Measurements from ENCODE around the gene MACF1.
"Not testable (repeated sequence)": the region's sequence is repeated elsewhere in the genome, so short reads cannot be mapped to it uniquely, and the experiment has no call there.

MACF1 gene

DNA sequence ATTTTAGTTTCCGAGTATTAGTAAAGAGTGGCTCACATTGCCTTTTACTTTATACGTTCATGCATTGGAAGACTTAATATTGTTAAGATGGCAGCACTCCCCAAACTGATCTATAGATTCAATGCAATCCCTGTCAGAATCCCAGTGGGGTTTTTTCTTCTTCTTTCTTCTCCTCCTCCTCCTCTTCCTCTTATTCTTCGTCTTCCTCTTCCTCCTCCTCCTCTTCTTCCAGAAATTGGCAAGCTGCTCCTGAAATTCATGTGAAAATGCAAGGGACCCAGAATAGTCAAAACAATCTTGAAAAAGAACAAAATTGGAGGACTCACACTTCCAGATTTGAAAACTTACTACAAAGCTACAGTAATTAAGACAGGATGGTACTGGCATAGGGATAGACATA is 23.2 kb upstream of the MACF1 start:
- no peak for DNase-seq (ENCODE audit: low read depth in 2 of 2)

GRCh38 chr1:39182804-39183203 is 21.7 kb upstream of the MACF1 start:
- no peak for DNase-seq (ENCODE audit: low read depth in 2 of 2)

DNA sequence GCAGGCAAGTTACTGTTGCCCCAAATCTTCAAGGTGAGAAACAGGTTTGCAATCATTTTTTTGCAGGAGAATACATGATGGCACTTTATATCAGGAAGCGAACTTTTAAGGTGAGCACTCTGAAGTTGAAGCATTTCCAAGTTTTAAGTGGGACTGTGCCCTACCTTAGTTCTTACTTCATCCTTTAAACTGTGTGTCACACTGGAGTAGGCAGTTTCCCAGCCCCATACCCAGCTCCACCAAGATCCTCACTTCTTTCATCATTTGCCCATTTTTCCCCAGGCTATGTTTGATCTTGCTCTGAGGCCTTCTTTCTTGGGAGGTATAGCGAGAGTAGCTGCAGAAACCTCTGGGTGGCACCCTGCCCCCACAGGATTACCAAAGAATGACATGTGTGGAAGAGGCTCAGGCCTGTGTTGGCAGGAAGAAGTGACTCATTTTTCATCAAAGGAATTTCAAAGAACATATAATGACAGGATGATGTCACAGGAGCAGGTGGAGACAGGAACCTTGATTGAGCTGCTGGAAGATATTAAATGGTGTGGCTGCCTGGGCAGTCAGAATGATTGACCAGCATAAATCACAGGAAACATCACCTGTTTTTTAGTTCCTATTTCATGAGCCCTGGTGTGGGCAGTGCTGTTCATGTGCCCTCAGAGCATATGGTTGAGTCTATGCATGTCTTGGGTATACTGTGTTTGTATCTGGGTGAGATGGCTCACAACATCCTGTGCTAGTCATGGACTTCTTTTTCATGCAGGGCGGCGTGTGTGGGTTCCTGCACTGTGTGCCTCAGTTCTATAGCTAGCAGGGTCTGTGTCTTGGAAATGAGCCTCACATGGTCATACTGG is 20.8 kb upstream of the MACF1 start:
- peak; percentile 59 to 75 for DNase-seq (ENCODE audit: low read depth in 2 of 2)

DNA sequence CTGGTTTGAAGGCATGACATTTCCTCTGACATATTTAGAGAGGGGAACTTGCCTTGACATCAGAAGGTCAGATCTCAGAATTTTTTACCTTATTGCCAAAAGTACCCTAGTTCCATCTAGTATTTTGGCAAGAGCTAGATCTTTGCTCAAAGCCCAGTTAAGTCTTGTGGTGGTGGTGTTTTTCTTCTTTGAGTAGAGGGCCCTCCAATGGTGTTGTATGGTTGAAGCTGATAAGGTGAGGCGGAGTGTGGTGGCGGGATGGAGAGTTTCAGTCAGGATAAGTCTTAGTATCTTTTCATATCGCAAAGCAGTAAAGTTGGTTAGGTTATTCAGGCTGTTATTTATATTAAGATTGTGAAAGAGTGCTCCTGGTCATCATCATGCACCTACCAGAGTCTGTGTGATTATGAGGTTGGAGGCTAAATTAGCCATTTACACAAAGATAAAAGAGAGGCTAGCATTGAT is 20.1 kb upstream of the MACF1 start:
- no peak for DNase-seq (ENCODE audit: low read depth in 2 of 2)

- no peak for DNase-seq (ENCODE audit: low read depth in 2 of 2)
Measured at GRCh38 chr1:39187275-39188046, 17.0 kb upstream of the MACF1 start.

- no peak for DNase-seq (ENCODE audit: low read depth in 2 of 2)
Measured at GRCh38 chr1:39189592-39190041, 14.9 kb upstream of the MACF1 start.

DNA sequence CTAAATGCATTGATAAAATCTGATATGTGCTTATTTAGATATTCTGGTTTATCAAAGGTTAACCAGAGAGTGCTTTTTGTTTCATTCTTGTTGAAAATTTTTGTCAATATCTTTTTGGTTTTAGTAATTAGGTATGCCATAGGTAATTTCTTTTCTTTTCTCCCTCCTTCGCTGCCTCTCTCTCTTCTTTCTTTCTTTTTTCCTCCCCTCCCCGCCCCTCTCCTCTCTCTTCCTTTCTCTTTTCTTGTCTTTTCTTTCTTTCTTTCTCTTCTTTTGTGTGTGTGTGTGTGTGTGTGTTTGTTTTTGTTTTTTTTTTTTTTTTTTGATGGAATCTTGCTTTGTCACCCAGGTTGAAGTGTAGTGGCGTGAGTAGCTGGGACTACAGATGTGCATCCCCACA is 14.4 kb upstream of the MACF1 start:
- no peak for DNase-seq (ENCODE audit: low read depth in 2 of 2)

- no peak for DNase-seq (ENCODE audit: low read depth in 2 of 2)
Measured at GRCh38 chr1:39194398-39195051, 10.0 kb upstream of the MACF1 start.

- DNase-seq (ENCODE audit: low read depth in 2 of 2) = no peak
Measured at GRCh38 chr1:39195166-39196111, 9.1 kb upstream of the MACF1 start.

DNA sequence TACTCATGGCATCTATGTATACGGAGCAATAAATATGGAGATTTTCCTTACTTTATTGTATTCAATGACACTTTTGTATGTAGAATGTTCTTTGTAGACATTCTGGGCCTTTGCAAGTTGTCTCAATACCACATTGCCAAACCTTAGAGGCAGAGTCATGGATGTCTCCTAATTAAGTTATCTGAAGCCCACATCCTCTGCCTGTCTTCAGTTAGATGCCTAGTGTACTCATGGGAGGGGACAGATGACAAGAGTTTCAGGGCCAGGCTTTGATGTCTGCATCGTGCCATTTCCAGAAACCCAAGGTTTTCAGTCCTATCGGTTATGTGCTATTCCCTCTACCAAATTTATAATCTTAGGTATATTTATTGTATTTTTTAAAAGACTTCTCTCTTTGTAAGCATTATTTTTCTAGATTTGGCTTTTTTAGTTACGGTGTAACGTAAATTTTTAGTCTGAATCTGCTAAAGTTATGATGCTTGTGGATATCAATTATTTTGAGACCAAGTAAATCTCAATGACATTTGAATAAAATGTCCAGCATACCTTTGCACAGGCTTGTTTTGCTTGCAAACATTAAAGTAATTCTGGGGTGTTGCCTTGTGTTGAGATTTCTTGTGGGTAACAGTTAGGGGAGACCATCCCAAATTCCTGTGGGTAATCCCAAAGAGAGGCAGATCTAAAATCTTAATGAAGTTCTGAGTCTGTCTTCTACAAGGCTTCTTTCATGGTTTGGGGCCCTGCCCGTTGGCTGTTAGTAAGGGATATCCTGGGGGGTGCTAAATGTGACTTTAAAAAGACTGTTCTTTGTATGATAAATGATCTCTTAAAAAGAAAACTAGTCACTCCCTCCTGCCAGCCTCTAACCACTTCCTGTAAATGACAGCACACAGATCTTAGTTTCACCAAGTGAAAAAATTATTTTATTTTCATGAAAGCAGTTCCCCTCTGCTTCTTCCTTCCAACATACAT is 8.0 kb upstream of the MACF1 start:
- DNase-seq (ENCODE audit: low read depth in 2 of 2) = no peak

- DNase-seq (ENCODE audit: low read depth in 2 of 2) = no peak
Measured at GRCh38 chr1:39199593-39199992, 4.9 kb upstream of the MACF1 start.

DNA sequence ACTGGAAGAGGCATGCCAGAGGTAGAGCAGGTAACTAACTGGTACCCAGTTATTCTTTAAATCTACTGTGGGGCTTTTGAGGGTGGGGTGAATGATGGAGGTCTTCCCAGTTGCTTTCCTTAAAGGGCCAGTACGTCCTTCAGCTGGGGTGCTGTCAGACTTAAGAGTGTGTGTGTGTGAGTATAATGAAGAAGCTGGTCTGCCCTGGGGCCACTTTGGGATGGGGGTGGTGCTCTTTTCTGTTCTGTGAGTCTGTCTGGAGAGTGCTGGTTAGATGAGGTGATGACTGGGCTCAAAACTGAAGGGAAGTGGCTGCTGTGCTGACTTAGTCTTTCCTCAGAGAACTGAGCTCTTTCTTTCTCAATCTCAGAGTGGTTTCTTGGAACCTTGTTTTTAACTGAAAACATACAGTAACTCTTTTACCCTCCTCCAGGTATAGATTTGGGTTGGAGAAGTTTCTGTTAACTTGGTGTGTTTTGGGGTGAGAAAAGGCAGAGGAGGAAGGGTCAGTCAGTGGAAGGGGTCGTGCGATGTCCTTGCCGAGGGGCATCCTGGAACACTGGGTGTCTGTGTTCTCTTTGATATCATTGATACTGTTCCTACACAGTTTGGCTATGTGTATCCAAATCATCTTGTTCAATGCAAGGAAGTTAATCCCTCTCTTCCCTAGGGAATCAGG is 746 bp downstream of the MACF1 start:
- DNase-seq (ENCODE audit: low read depth in 2 of 2) = peak; percentile 46 to 61

GRCh38 chr1:39205781-39206464 is 1.4 kb downstream of the MACF1 start:
- no peak for DNase-seq (ENCODE audit: low read depth in 2 of 2)

GRCh38 chr1:39208360-39208759 is 3.9 kb downstream of the MACF1 start:
- DNase-seq (ENCODE audit: low read depth in 2 of 2) = not testable (repeated sequence)

DNA sequence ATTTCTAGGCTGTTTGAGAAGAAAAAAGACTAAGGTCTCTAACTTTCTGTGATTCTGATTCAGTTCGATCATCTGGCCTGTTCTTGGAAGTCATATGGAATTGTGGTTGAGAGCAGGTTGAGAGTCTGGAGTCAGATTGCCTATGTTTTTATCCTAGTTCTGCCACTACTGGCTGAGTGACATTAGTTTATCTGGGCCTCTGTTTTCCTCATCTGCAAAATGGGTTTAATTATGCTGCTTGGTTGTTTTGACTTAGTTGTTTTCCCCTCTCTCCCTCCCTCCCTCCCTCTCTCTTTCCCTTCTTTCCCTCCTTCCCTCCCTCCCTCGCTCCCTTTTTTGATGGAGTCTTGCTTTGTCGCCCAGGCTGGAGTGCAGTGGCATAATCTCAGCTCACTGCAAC is 6.2 kb downstream of the MACF1 start:
- DNase-seq (ENCODE audit: low read depth in 2 of 2) = no peak

DNA sequence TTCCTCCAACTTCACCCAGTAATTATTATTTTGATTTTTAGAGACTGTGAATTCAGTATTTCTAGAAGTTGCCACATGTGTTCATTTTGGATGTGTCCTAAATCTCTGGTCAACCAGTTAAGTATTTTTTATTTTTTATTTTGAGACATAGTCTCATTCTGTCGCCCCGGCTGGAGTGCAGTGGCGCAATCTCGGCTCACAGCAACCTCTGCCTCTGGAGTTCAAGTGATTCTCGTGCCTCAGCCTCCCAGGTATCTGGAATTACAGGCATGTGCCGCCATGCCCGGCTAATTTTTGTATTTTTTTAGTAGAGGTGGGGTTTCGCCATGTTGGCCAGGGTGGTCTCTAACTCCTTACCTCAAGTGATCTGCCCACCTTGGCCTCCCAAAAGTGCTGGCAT is 8.0 kb downstream of the MACF1 start:
- no peak for DNase-seq (ENCODE audit: low read depth in 2 of 2)

DNA sequence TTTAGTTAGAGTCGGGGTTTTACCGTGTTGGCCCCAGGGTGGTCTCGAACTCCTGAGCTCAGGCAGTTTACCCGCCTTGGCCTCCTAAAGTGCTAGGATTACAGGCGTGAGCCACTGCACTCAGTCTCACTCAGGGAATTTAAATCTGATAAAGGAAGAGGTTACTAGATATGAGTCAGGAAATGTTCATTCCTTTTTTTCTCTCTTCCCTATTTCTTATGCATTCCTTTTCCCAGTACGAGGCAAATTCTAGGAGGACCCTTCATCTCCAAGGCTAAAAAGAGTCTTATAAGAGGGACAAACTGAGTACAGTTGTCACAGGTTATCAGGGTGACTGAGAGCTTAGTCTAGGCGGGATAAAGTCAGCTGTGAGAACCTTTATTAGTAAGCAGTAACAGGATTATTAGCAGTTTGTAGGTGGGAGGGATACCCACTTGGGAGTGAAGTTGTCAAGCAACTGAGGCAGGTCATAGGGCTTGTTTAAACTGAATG is 9.1 kb downstream of the MACF1 start:
- no peak for DNase-seq (ENCODE audit: low read depth in 2 of 2)

- DNase-seq (ENCODE audit: low read depth in 2 of 2) = no peak
Measured at GRCh38 chr1:39214021-39214713, 9.7 kb downstream of the MACF1 start.

All from activated CD8-positive, alpha-beta memory T cell treated with anti-CD3 and anti-CD28 coated beads for 4 hours (primary cell).